GM23338 (cell line): ENCODE results near the gene RIOK3. TPM values are rescaled to one million over a fixed set of nuclear protein-coding genes. Genes with fewer than 3 reads are reported as not detected.
"Not testable (repeated sequence)": the region's sequence is repeated elsewhere in the genome, so short reads cannot be mapped to it uniquely, and the experiment has no call there.

Source experiments
- ATAC-seq: fragments of 200-7000 bp; cut with Tn5 transposase; 3 replicates; pipeline ENCODE4 v1.9.1; 2020
- DNase-seq: peaks from one replicate; pipeline ENCODE4 v3.0.0-alpha.2; 2015; ENCODE audit warnings: low spot score
- H2AFZ ChIP-seq: fragments of 200-600 bp; sonication (generic); 2 replicates; pipeline ENCODE4 v1.8.0; 2016; ENCODE audit warnings: antibody characterized with exemption, mild to moderate bottlenecking, moderate library complexity
- H3F3A ChIP-seq: fragments of 200-600 bp; sonication (generic); replicated peaks from 2 replicates; pipeline ENCODE4 v1.8.0; 2017; ENCODE audit warnings: antibody characterized with exemption, mixed run types, low read depth
- H3K27ac ChIP-seq: fragments of 200-600 bp; sonication (generic); 2 replicates; pipeline ENCODE4 v1.6.1; 2016; ENCODE audit warnings: low read depth
- H3K27me3 ChIP-seq: fragments of 200-600 bp; sonication (generic); 2 replicates; pipeline ENCODE4 v1.8.0; 2016; ENCODE audit warnings: mild to moderate bottlenecking, mixed run types, moderate library complexity; ENCODE audit not compliant: insufficient read depth
- H3K36me3 ChIP-seq: fragments of 200-600 bp; sonication (generic); 2 replicates; pipeline ENCODE4 v1.8.0; 2016; ENCODE audit warnings: mild to moderate bottlenecking; ENCODE audit not compliant: insufficient read depth
- H3K4me1 ChIP-seq: fragments of 200-600 bp; sonication (generic); 2 replicates; pipeline ENCODE4 v1.8.0; 2016; ENCODE audit warnings: mild to moderate bottlenecking, moderate library complexity; ENCODE audit not compliant: insufficient read depth
- H3K4me2 ChIP-seq: fragments of 200-600 bp; sonication (generic); 2 replicates; pipeline ENCODE4 v1.7.1; 2017; ENCODE audit warnings: mixed run types
- H3K4me3 ChIP-seq: fragments of 200-600 bp; sonication (generic); 2 replicates; pipeline ENCODE4 v1.6.1; 2016; ENCODE audit warnings: mixed run types
- H3K79me2 ChIP-seq: fragments of 200-600 bp; sonication (generic); replicated peaks from 2 replicates; pipeline ENCODE4 v1.8.0; 2017; ENCODE audit warnings: mild to moderate bottlenecking; ENCODE audit not compliant: insufficient read depth
- H3K9me2 ChIP-seq: fragments of 200-600 bp; sonication (generic); 2 replicates; pipeline ENCODE4 v1.8.0; 2017; ENCODE audit not compliant: insufficient read depth
- H4K20me1 ChIP-seq: fragments of 200-600 bp; sonication (generic); replicated peaks from 2 replicates; pipeline ENCODE4 v1.8.0; 2017; ENCODE audit warnings: mild to moderate bottlenecking; ENCODE audit not compliant: insufficient read depth
- H3K27ac Mint-ChIP-seq: 2 replicates; pipeline ENCODE4 v1.8.0; 2020; ENCODE audit warnings: inconsistent platforms, mild to moderate bottlenecking, moderate library complexity, mixed read lengths
- H3K27me3 Mint-ChIP-seq: 3 replicates; pipeline ENCODE4 v1.8.0; 2022; ENCODE audit warnings: low read depth, mild to moderate bottlenecking, moderate library complexity, mixed read lengths, inconsistent platforms; ENCODE audit not compliant: insufficient read depth, poor library complexity
- H3K36me3 Mint-ChIP-seq: 3 replicates; pipeline ENCODE4 v1.8.0; 2021; ENCODE audit warnings: low read depth, mild to moderate bottlenecking, inconsistent platforms, moderate library complexity, mixed read lengths
- H3K4me1 Mint-ChIP-seq: 3 replicates; pipeline ENCODE4 v1.8.0; 2020; ENCODE audit warnings: mild to moderate bottlenecking, inconsistent platforms, mixed read lengths
- H3K4me3 Mint-ChIP-seq: 3 replicates; pipeline ENCODE4 v1.8.0; 2021; ENCODE audit warnings: moderate library complexity, mild to moderate bottlenecking, inconsistent platforms, mixed read lengths
- H3K9me3 Mint-ChIP-seq: 3 replicates; pipeline ENCODE4 v1.8.0; 2020; ENCODE audit warnings: moderate library complexity, mild to moderate bottlenecking, inconsistent platforms, mixed read lengths
- CREB1 ChIP-seq: fragments of 250-450 bp; sonication (Bioruptor Pico); IDR thresholded peaks from 2 replicates; pipeline ENCODE4 v1.5.0; 2020; ENCODE audit warnings: low read depth, mild to moderate bottlenecking, moderate library complexity
- JUNB ChIP-seq: IDR thresholded peaks from one replicate; pipeline ENCODE4 v1.6.1; 2016; ENCODE audit warnings: antibody characterized with exemption; ENCODE audit not compliant: unreplicated experiment
- POLR2AphosphoS5 ChIP-seq: IDR thresholded peaks from 2 replicates; pipeline ENCODE4 v1.6.1; 2016; ENCODE audit warnings: antibody characterized with exemption, low read depth
- polyA plus RNA-seq: library from polyadenylated mRNA; unstranded; fragments of >200 nt; fragmentation: Nextera tagmentation; extraction: Ambion mirVana; gene quantifications from 2 replicates; pipeline ENCODE4 v1.2.1, GENCODE V29; 2016
- total RNA-seq: library from RNA; depleted of rRNA; stranded (reverse); fragments of >200 nt; shearing (Covaris generic); gene quantifications from 2 replicates; pipeline ENCODE4 v1.2.3, GENCODE V29; 2014
- TF ChIP-seq, protein P1 (sequence below), 2 experiments: fragments of 200-600 bp in 1 of 2; sonication (generic) in 1 of 2; conservative IDR thresholded peaks; 2 replicates each; pipeline versions ENCODE4 v1.5.1 to v1.6.1; 2016 to 2017; ENCODE audit warnings: antibody characterized with exemption in 2 of 2, low read depth in 2 of 2, mild to moderate bottlenecking in 2 of 2, moderate library complexity in 1 of 2
- TF ChIP-seq, protein P2 (sequence below): IDR thresholded peaks from one replicate; pipeline ENCODE4 v1.6.1; 2018; ENCODE audit warnings: antibody characterized with exemption; ENCODE audit not compliant: unreplicated experiment

Gene RIOK3
- total and polyA plus RNA-seq, 2 experiments from 2014 or later = 20.8 to 22.1 TPM

DNA sequence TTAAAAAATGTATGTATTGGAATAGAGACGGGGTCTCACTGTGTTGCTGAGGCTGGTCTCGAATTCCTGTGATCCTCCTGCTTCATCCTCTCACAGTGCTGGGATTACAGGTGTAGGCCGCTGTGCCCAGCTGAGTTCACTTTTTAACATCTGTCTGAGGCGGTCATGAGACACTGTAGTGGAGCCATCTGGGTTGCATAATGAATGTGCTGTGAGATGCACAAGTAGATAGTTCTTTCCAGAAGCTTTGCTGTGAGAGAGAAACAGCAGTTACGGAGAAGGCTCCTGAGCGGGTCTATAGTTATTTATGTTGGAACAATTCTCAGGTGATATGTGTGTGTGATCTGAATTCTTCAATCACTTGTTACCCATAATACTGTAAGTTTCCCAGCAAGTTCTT, 53.3 kb downstream of the RIOK3 start (continued):
- TF ChIP-seq, protein P1, sequence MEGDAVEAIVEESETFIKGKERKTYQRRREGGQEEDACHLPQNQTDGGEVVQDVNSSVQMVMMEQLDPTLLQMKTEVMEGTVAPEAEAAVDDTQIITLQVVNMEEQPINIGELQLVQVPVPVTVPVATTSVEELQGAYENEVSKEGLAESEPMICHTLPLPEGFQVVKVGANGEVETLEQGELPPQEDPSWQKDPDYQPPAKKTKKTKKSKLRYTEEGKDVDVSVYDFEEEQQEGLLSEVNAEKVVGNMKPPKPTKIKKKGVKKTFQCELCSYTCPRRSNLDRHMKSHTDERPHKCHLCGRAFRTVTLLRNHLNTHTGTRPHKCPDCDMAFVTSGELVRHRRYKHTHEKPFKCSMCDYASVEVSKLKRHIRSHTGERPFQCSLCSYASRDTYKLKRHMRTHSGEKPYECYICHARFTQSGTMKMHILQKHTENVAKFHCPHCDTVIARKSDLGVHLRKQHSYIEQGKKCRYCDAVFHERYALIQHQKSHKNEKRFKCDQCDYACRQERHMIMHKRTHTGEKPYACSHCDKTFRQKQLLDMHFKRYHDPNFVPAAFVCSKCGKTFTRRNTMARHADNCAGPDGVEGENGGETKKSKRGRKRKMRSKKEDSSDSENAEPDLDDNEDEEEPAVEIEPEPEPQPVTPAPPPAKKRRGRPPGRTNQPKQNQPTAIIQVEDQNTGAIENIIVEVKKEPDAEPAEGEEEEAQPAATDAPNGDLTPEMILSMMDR (conservative IDR thresholded peaks at IDR 0.05; ENCODE audit: low read depth in 2 of 2) = no peak
- TF ChIP-seq, protein P2, sequence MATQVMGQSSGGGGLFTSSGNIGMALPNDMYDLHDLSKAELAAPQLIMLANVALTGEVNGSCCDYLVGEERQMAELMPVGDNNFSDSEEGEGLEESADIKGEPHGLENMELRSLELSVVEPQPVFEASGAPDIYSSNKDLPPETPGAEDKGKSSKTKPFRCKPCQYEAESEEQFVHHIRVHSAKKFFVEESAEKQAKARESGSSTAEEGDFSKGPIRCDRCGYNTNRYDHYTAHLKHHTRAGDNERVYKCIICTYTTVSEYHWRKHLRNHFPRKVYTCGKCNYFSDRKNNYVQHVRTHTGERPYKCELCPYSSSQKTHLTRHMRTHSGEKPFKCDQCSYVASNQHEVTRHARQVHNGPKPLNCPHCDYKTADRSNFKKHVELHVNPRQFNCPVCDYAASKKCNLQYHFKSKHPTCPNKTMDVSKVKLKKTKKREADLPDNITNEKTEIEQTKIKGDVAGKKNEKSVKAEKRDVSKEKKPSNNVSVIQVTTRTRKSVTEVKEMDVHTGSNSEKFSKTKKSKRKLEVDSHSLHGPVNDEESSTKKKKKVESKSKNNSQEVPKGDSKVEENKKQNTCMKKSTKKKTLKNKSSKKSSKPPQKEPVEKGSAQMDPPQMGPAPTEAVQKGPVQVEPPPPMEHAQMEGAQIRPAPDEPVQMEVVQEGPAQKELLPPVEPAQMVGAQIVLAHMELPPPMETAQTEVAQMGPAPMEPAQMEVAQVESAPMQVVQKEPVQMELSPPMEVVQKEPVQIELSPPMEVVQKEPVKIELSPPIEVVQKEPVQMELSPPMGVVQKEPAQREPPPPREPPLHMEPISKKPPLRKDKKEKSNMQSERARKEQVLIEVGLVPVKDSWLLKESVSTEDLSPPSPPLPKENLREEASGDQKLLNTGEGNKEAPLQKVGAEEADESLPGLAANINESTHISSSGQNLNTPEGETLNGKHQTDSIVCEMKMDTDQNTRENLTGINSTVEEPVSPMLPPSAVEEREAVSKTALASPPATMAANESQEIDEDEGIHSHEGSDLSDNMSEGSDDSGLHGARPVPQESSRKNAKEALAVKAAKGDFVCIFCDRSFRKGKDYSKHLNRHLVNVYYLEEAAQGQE = no peak
- TF ChIP-seq CREB1 (CRISPR knock-in tag) (no peak), JUNB (no peak), POLR2AphosphoS5 (no peak)

DNA sequence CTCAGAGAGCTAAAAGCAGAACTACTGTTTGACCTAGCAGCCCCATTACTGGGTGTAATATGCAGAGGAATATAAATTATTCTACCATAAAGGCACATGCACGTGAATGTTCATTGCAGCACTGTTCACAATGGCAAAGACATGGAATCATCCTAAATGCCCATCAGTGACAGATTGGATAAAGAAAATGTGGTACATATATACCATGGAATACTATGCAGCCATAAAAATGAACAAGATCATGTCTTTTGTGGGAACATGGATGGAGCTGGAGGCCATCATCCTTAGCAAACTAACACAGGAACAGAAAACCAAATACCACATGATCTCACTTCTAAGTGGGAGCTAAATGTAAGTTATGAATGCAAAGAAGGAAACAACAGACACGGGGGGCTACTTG, 57.8 kb downstream of the RIOK3 start:
- not testable (repeated sequence) for H3K9me3 Mint-ChIP-seq, H3K4me1 ChIP-seq, H3K4me1 Mint-ChIP-seq, H3K27ac ChIP-seq, H4K20me1 ChIP-seq, H3K9me2 ChIP-seq, ATAC-seq, H2AFZ ChIP-seq, H3K4me3 ChIP-seq, H3F3A ChIP-seq, H3K4me2 ChIP-seq, H3K27me3 ChIP-seq, DNase-seq, H3K27ac Mint-ChIP-seq, H3K27me3 Mint-ChIP-seq, H3K4me3 Mint-ChIP-seq
- Histone ChIP-seq H3K36me3 (peaks cover 28% of the 10 kb centered on the region), H3K79me2 (peaks cover 14% of the 10 kb centered on the region)
- H3K36me3 Mint-ChIP-seq = peaks cover 35% of the 10 kb centered on the region

DNA sequence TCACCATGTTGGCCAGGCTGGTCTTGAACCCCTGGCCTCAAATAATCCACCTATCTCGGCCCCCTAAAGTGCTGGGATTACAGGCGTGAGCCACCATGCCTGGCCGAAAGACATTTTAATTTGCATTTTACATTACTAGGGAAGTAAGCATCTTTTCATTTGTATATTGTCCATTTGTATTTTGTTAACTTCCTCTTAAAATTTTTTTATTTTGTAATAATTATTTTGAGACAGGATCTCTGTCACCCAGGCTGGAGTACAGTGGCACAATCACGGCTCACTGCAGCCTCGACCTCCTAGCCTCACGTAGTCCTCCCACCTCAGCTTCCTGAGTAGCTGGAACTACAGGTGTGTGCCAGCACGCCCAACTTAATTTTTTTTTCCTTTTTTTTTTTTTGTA, 59.1 kb downstream of the RIOK3 start:
- H3K9me2 ChIP-seq, H3K4me1 Mint-ChIP-seq, ATAC-seq, H3K27ac Mint-ChIP-seq, H3K4me3 ChIP-seq, H3K4me2 ChIP-seq, H3K27ac ChIP-seq, H3K4me3 Mint-ChIP-seq, H3F3A ChIP-seq, H3K27me3 Mint-ChIP-seq, H4K20me1 ChIP-seq, H3K9me3 Mint-ChIP-seq, H2AFZ ChIP-seq, H3K4me1 ChIP-seq, H3K79me2 ChIP-seq, DNase-seq, H3K27me3 ChIP-seq: not testable (repeated sequence)
- H3K36me3 ChIP-seq = peaks cover 31% of the 10 kb centered on the region
- H3K36me3 Mint-ChIP-seq = peaks cover 38% of the 10 kb centered on the region
